A549 (cell line): Measurements from ENCODE around the gene PNLIPRP3. TPM values are rescaled to one million over a fixed set of nuclear protein-coding genes. Genes with fewer than 3 reads are reported as not detected.
A peak's percentile ranks its signal among the peaks of the same experiment; 100 is the strongest.

Source experiments
- ATAC-seq, 2 experiments: fragments of 200-7000 bp in 1 of 2; fragments of >200 bp in 1 of 2; cut with Nextera tagmentation in 1 of 2; cut with Tn5 transposase in 1 of 2; 3 replicates each; pipeline versions ENCODE4 v1.8.0 to v1.9.1; 2018 to 2020; ENCODE audit warnings: mild to moderate bottlenecking in 1 of 2, moderate library complexity in 1 of 2
- CTCF ChIA-PET: fragments of 300-600 bp; sonication (Branson Sonifier 250); formaldehyde crosslinking; extraction: SDS; loops from one replicate; lab custom pipeline; 2021; ENCODE audit warnings: antibody characterized with exemption, inconsistent platforms; lab: Yijun Ruan, JAX
- POLR2A ChIA-PET: fragments of 350-600 bp; formaldehyde crosslinking; extraction: SDS; loops from one replicate; lab custom pipeline; 2021; ENCODE audit warnings: antibody characterized with exemption, inconsistent platforms; lab: Yijun Ruan, JAX
- DNase-seq, 2 experiments: peaks; one replicate each; pipeline versions ENCODE4 v3.0.0 to v3.0.0-alpha.2; 2011 to 2016; ENCODE audit warnings: low read depth in 1 of 2, low spot score in 1 of 2
- FAIRE-seq: peaks from 2 replicates; lab custom pipeline; 2011; peaks lifted over from hg19 to GRCh38; lab: Jason Lieb, UNC
- H3K27ac ChIP-seq, 2 experiments: fragments of >200 bp; sonication (Bioruptor Twin); formaldehyde crosslinking; 3 replicates each; pipeline ENCODE4 v1.5.1; 2016 to 2017
- H3K4me1 ChIP-seq: fragments of >200 bp; sonication (Bioruptor Twin); formaldehyde crosslinking; 3 replicates; pipeline ENCODE4 v1.6.1; 2016
- H3K4me2 ChIP-seq: fragments of >200 bp; sonication (Bioruptor Twin); formaldehyde crosslinking; 3 replicates; pipeline ENCODE4 v1.6.1; 2016
- H3K4me3 ChIP-seq: fragments of >200 bp; sonication (Bioruptor Twin); formaldehyde crosslinking; 3 replicates; pipeline ENCODE4 v1.5.1; 2016
- H3K9me3 ChIP-seq: fragments of >200 bp; sonication (Bioruptor Twin); formaldehyde crosslinking; 3 replicates; pipeline ENCODE4 v1.6.1; 2016
- CEBPB ChIP-seq, 2 experiments: fragments of >200 bp in 1 of 2; sonication (Bioruptor Twin) in 1 of 2; formaldehyde crosslinking in 1 of 2; IDR thresholded peaks; 2 replicates each; pipeline ENCODE4 v1.6.1; 2012 to 2016
- CHD2 ChIP-seq: fragments of 150-350 bp; IDR thresholded peaks from 2 replicates; pipeline ENCODE4 v1.6.1; 2014; ENCODE audit warnings: low read length; ENCODE audit not compliant: partially characterized antibody
- CHD4 ChIP-seq: fragments of 200-600 bp; sonication (generic); IDR thresholded peaks from 2 replicates; pipeline ENCODE4 v1.6.1; 2016; ENCODE audit warnings: antibody characterized with exemption, mild to moderate bottlenecking, borderline replicate concordance
- EHF ChIP-seq: fragments of 250-450 bp; sonication (Bioruptor Pico); IDR thresholded peaks from 2 replicates; pipeline ENCODE4 v1.5.0; 2020; ENCODE audit warnings: mild to moderate bottlenecking
- EP300 ChIP-seq, 2 experiments: fragments of >200 bp; sonication (Bioruptor Twin); formaldehyde crosslinking; IDR thresholded peaks; 2 replicates in 1 of 2; 3 replicates in 1 of 2; pipeline ENCODE4 v1.6.1; 2016 to 2017
- ESRRA ChIP-seq: fragments of 150-350 bp; IDR thresholded peaks from 2 replicates; pipeline ENCODE4 v1.6.1; 2014; ENCODE audit warnings: mild to moderate bottlenecking, low read length, borderline replicate concordance
- FOSL2 ChIP-seq, 2 experiments: fragments of 450-650 bp in 1 of 2; fragments of >200 bp in 1 of 2; sonication (Bioruptor Twin) in 1 of 2; formaldehyde crosslinking; IDR thresholded peaks; 2 replicates each; pipeline versions ENCODE4 v1.5.0 to v1.6.1; 2016 to 2020; ENCODE audit warnings: mild to moderate bottlenecking in 1 of 2, moderate library complexity in 1 of 2
- HOXB5 ChIP-seq: fragments of 250-450 bp; sonication (Bioruptor Pico); IDR thresholded peaks from 2 replicates; pipeline ENCODE4 v1.5.0; 2020; ENCODE audit warnings: mild to moderate bottlenecking, moderate library complexity
- JUNB ChIP-seq: fragments of >200 bp; sonication (Bioruptor Twin); formaldehyde crosslinking; IDR thresholded peaks from 2 replicates; pipeline ENCODE4 v1.6.1; 2016
- RAD21 ChIP-seq, 2 experiments: fragments of >200 bp in 1 of 2; sonication (Bioruptor Twin) in 1 of 2; formaldehyde crosslinking in 1 of 2; IDR thresholded peaks in 1 of 2; conservative IDR thresholded peaks in 1 of 2; 2 replicates in 1 of 2; 3 replicates in 1 of 2; pipeline ENCODE4 v1.6.1; 2012 to 2018; ENCODE audit warnings: inconsistent platforms in 1 of 2
- RFX5 ChIP-seq: fragments of 450-650 bp; IDR thresholded peaks from 2 replicates; pipeline ENCODE4 v1.7.1; 2014; ENCODE audit warnings: antibody characterized with exemption, mild to moderate bottlenecking, moderate library complexity
- RNF2 ChIP-seq: fragments of 200-600 bp; sonication (generic); IDR thresholded peaks from 2 replicates; pipeline ENCODE4 v1.6.1; 2016; ENCODE audit warnings: low read depth, mild to moderate bottlenecking, antibody characterized with exemption, moderate library complexity, borderline replicate concordance
- SMC3 ChIP-seq: fragments of >200 bp; sonication (Bioruptor Twin); formaldehyde crosslinking; IDR thresholded peaks from 3 replicates; pipeline ENCODE4 v1.6.1; 2018; ENCODE audit warnings: inconsistent platforms
- WGBS: methylation state at CpG from one replicate; pipeline ENCODE4 v1.1.6; 2017; ENCODE audit errors: missing lambda C conversion rate; 5-methylcytosine and 5-hydroxymethylcytosine counted together
- polyA plus RNA-seq, 4 experiments: library from polyadenylated mRNA; depleted of rRNA in 3 of 4; stranded (reverse); fragments of >200 nt; fragmentation: RNase III in 1 of 4; extraction: RNeasy Plus Mini Kit Qiagen cat#74134 plus additional on column Dnase treatment in 1 of 4; gene quantifications; 2 replicates in 3 of 4; 3 replicates in 1 of 4; pipeline ENCODE4 v1.2.3, GENCODE V29; 2011 to 2017
- TF ChIP-seq, protein P1 (sequence below): fragments of 250-450 bp; sonication (Bioruptor Pico); IDR thresholded peaks from 2 replicates; pipeline ENCODE4 v1.5.0; 2020; ENCODE audit warnings: low read depth, mild to moderate bottlenecking, moderate library complexity
- TF ChIP-seq, protein P2 (sequence below): IDR thresholded peaks from 2 replicates; pipeline ENCODE4 v1.6.1; 2012
- TF ChIP-seq, protein P3 (sequence below): fragments of >200 bp; sonication (Bioruptor Twin); formaldehyde crosslinking; IDR thresholded peaks from 3 replicates; pipeline ENCODE4 v1.5.1; 2016

Gene PNLIPRP3
- polyA plus RNA-seq, 2 of the 4 experiments (the other 2 are of a cell fraction): not detected

DNA sequence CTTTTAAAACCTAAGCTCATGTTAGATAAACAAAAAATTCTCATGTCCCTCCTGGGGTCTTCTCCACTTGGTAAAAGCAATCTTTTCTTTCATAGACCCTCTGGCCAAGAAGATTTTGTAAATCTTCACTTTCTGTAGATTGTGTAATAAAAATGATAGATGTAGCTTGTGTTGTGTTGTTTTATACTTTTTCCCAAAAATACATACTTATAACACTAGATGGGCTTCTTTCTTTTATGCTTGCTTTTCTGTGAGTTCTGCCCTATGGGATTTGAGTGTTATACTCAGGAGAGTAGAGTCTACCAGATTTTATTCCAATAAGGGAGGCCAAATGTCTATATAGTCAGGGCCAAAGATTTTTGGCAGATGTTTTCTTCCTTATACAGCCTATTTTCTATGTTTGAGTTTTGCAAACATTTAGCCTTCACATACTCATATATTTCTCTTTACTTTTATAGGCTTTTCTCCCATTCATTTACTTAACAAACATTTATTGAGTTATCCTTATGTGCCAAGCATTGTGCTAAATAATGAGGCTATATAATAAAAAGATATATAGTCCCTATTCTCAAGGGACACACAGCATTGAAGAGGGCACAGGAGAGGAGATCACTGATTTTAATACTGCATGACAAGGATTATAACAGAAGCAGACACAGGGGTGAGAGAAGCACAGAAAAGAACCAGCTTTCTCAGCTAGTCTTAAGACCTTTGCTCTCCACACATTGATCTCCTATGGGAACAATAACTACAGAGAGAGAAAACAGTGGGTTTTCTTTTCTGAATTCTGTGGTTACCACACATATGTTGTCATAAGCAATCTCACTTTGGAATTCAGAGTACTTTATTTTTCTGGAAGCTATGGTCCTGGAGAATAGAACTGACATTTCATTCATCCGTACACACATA, 60.1 kb downstream of the PNLIPRP3 start (continued):
- TF ChIP-seq, protein P1, sequence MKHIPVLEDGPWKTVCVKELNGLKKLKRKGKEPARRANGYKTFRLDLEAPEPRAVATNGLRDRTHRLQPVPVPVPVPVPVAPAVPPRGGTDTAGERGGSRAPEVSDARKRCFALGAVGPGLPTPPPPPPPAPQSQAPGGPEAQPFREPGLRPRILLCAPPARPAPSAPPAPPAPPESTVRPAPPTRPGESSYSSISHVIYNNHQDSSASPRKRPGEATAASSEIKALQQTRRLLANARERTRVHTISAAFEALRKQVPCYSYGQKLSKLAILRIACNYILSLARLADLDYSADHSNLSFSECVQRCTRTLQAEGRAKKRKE: no peak
- TF ChIP-seq ESRRA: no peak
- TF ChIP-seq EP300 (IDR thresholded peaks at IDR 0.05): no peak

DNA sequence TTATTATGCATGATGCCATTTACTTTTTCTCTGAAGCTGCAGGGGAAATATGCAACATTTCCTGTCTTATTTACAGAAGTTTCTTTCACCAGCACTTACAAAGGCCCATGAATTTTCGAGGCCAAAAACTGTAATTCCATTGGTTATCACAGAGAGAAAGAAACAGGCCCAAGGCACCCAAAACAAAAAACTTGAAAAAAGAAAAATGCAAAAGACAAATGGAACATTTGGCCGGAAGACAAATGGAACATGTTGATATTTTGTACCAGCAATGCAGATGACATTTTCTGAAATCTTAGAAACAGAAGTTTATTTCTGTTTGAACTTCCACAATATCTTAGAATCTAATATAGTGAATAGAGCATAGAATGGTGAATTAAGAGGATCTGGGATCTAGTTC, 61.8 kb downstream of the PNLIPRP3 start:
- ATAC-seq (no peak), FAIRE-seq (no peak), DNase-seq (no peak)
- H3K27ac ChIP-seq: no peak overlapping the region
- ChIA-PET CTCF (interaction anchor here (0.9 to 1.8 kb wide), 4 partner anchors 10 to 23 kb away, joined by 3 to 7 read pairs (median 3); no protein-coding TSS in a partner anchor), POLR2A (no interaction called here)
- TF ChIP-seq EHF (CRISPR knock-in tag): no peak
- TF ChIP-seq, protein P2, sequence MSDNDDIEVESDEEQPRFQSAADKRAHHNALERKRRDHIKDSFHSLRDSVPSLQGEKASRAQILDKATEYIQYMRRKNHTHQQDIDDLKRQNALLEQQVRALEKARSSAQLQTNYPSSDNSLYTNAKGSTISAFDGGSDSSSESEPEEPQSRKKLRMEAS: no peak
- TF ChIP-seq CHD2: no peak
- TF ChIP-seq HOXB5 (CRISPR knock-in tag): no peak
- TF ChIP-seq ESRRA: no peak
- TF ChIP-seq CHD4: no peak
- TF ChIP-seq JUNB: no peak
- no peak for TF ChIP-seq FOSL2 (IDR thresholded peaks at IDR 0.05)
- no peak for TF ChIP-seq FOSL2 (CRISPR knock-in tag; IDR thresholded peaks at IDR 0.05)
- TF ChIP-seq RNF2: no peak
- no peak overlapping the region for H3K4me3 ChIP-seq
- H3K4me2 ChIP-seq: no peak overlapping the region
- H3K9me3 ChIP-seq: no peaks in the 10 kb centered on the region
- H3K4me1 ChIP-seq: no peaks in the 10 kb centered on the region
- WGBS: 43% methylated on average over 2 of the region's 2 CpGs

DNA sequence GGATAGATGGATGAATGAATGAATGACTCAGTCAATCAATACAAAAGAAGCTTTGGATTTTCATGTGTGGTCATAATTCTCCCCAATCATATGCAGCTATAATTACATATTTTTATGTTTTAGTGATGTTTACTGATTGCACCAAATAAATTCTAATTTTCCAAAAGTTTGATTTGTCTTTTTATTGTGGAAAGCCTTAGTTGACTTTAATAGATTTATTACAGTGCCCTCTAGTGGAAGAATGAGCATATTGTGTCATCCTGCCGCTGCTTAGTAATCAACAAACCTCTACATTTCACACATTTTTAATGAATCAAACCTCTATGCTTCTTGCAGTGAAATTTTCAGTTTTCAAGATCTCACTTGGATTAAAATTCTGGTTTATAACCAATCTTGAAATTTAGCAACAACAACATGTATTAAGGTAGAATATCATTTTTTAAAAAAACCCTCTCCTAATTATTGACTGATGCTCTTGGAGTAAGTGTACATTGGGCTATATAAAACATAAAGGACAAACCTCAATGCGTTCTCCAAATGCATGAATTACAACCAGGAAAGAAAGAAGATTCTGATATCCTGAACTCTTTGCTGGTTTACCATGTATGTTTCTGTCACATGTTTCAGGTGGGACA, 62.5 kb downstream of the PNLIPRP3 start:
- Histone ChIP-seq H3K4me2 (no peak overlapping the region), H3K4me1 (no peaks in the 10 kb centered on the region), H3K27ac (no peak overlapping the region), H3K9me3 (no peaks in the 10 kb centered on the region), H3K4me3 (no peak overlapping the region)
- DNase-seq: peak; percentile 15 to 31
- CTCF ChIA-PET: interaction anchor here (0.9 to 1.8 kb wide), 6 partner anchors 10 to 23 kb away, joined by 3 to 7 read pairs (median 3); no protein-coding TSS in a partner anchor
- POLR2A ChIA-PET: no interaction called here
- 0% methylated on average over 2 of the region's 2 CpGs for WGBS
- peak; percentile 13 for FAIRE-seq
- ATAC-seq: peak in 1 of 2 experiments; percentile 72; a peak in 3 of 6 replicates
- TF ChIP-seq RFX5: no peak
- TF ChIP-seq CEBPB (IDR thresholded peaks at IDR 0.05): peak in 1 of 2 experiments; percentile 49; a peak in 2 of 4 replicates
- TF ChIP-seq, protein P3, sequence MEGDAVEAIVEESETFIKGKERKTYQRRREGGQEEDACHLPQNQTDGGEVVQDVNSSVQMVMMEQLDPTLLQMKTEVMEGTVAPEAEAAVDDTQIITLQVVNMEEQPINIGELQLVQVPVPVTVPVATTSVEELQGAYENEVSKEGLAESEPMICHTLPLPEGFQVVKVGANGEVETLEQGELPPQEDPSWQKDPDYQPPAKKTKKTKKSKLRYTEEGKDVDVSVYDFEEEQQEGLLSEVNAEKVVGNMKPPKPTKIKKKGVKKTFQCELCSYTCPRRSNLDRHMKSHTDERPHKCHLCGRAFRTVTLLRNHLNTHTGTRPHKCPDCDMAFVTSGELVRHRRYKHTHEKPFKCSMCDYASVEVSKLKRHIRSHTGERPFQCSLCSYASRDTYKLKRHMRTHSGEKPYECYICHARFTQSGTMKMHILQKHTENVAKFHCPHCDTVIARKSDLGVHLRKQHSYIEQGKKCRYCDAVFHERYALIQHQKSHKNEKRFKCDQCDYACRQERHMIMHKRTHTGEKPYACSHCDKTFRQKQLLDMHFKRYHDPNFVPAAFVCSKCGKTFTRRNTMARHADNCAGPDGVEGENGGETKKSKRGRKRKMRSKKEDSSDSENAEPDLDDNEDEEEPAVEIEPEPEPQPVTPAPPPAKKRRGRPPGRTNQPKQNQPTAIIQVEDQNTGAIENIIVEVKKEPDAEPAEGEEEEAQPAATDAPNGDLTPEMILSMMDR: peak; percentile 65
- TF ChIP-seq EP300 (IDR thresholded peaks at IDR 0.05): no peak
- TF ChIP-seq SMC3: peak; percentile 42; the same call in 2 of the 3 replicates
- TF ChIP-seq RAD21 (conservative IDR thresholded peaks at IDR 0.05 in 1 of 2, IDR thresholded peaks at IDR 0.05 in 1 of 2): peak in 1 of 2 experiments; percentile 38; a peak in 2 of 5 replicates
